ENCODE measurements around the gene TJP3. TPM values are rescaled to one million over a fixed set of nuclear protein-coding genes. Genes with fewer than 3 reads are reported as not detected.

TJP3 gene
- total and polyA plus RNA-seq, 10 of the 15 experiments (the other 5 are each of a cell fraction or from before 2014, with no cell fraction given) = 0.04 to 1.2 (median 0.29) TPM; not detected in 6

- no peaks in the 10 kb centered on the region for H3K27me3 ChIP-seq (replicated peaks in 1 of 2; ENCODE audit: control insufficient read depth in 2 of 2, insufficient read depth in 2 of 2, low read length in 1 of 2)
- WGBS (ENCODE audit: insufficient coverage, insufficient replicate concordance, low lambda C conversion rate, missing lambda C conversion rate) = 46% methylated on average over 12 of the region's 12 CpGs
- TF ChIP-seq TCF3 (IDR thresholded peaks at IDR 0.05; ENCODE audit: borderline replicate concordance, insufficient read depth, low read depth, low read length) (0 out of 2 replicates have a peak, but pooled peaks have one; percentile 34), SPI1 (IDR thresholded peaks at IDR 0.05; ENCODE audit: borderline replicate concordance, insufficient read depth, low read depth, low read length) (no peak), PBX3 (IDR thresholded peaks at IDR 0.05; ENCODE audit: insufficient replicate concordance, low read depth, low read length) (peak; percentile 30), BCL3 (IDR thresholded peaks at IDR 0.05; ENCODE audit: borderline replicate concordance, insufficient read depth, low read depth, low read length, poor library complexity, severe bottlenecking) (peak; percentile 89), SMAD1 (IDR thresholded peaks at IDR 0.05; ENCODE audit: low read depth, partially characterized antibody) (no peak), POU2F2 (IDR thresholded peaks at IDR 0.05; ENCODE audit: borderline replicate concordance, low read depth, low read length) (0 out of 3 replicates have a peak, but pooled peaks have one; percentile 67), GATAD2B (conservative IDR thresholded peaks at IDR 0.05; ENCODE audit: low read depth) (no peak), NFXL1 (IDR thresholded peaks at IDR 0.05; ENCODE audit: borderline replicate concordance) (no peak), RAD51 (IDR thresholded peaks at IDR 0.05) (no peak), SMAD5 (IDR thresholded peaks at IDR 0.05; ENCODE audit: low read depth) (no peak), MLLT1 (IDR thresholded peaks at IDR 0.05) (0 out of 2 replicates have a peak, but pooled peaks have one; percentile 43), IRF5 (IDR thresholded peaks at IDR 0.05; ENCODE audit: borderline replicate concordance) (no peak)
- peak overlapping the region; percentile 74; the same call in 1 of the 2 replicates for H3K4me3 ChIP-seq
- H3K27ac ChIP-seq (ENCODE audit: control insufficient read depth, insufficient read depth) = peak overlapping the region; percentile 68
- POLR2A ChIA-PET = interaction anchor here (1.8 kb wide), 1 partner anchor 11 kb away, joined by 13 read pairs; no protein-coding TSS in a partner anchor
- ATAC-seq = no peak; the same call in 2 of the 3 replicates
- H3K4me2 ChIP-seq (ENCODE audit: control insufficient read depth, insufficient read depth) = peak overlapping the region; percentile 93
- intact Hi-C loops (cut with micrococcal nuclease; ENCODE audit: unreplicated experiment) (no loop called here), in situ Hi-C loops (cut with MboI) (no loop called here)
- H2AFZ ChIP-seq (ENCODE audit: control insufficient read depth, low read depth, low read length) = peak overlapping the region; percentile 13; the same call in 1 of the 2 replicates
- CTCF ChIA-PET = interaction anchor here (1.1 to 2.7 kb wide), 4 partner anchors 10 to 22 kb away, joined by 4 to 8 read pairs (median 6); no protein-coding TSS in a partner anchor
- peaks cover 16% of the 10 kb centered on the region for H3K79me2 ChIP-seq (ENCODE audit: control insufficient read depth, insufficient read depth, low read length)
- peaks cover 3 to 5% of the 10 kb centered on the region in 2 experiments; a peak in 3 of 4 replicates for H3K36me3 ChIP-seq (ENCODE audit: control insufficient read depth in 2 of 2, insufficient read depth in 2 of 2, low read length in 1 of 2)
- peak overlapping the region; percentile 68; the same call in 1 of the 2 replicates for H3K9ac ChIP-seq (ENCODE audit: control insufficient read depth, insufficient read depth, low read length)
- no peak for DNase-seq (ENCODE audit: low read depth, low spot score)
- H3K9me3 ChIP-seq (replicated peaks; ENCODE audit: control insufficient read depth, insufficient read depth, low read length) = peaks cover 7% of the 10 kb centered on the region
- RAD21 ChIA-PET (ENCODE audit: unreplicated experiment) = no interaction called here
- H3K4me1 ChIP-seq (ENCODE audit: control insufficient read depth, insufficient read depth, low read length) = peaks cover 28% of the 10 kb centered on the region
- no TSS peak for BruUV-seq (replicated peaks)
- no peaks in the 10 kb centered on the region for H4K20me1 ChIP-seq (ENCODE audit: control insufficient read depth, insufficient read depth)
- SMC1A ChIA-PET (ENCODE audit: uncharacterized antibody, unreplicated experiment) = no interaction called here
- FAIRE-seq = no peak
Measured at GRCh38 chr19:3687393-3687773, 20.8 kb upstream of the TJP3 start.

All from GM12878 (cell line).